ENCODE data around the gene SESN2. TPM values are rescaled to one million over a fixed set of nuclear protein-coding genes. Genes with fewer than 3 reads are reported as not detected.

The SESN2 gene
- total and polyA plus RNA-seq, 4 experiments from 2014 or later, result 3.5 to 7.6 (median 6.1) TPM

DNA sequence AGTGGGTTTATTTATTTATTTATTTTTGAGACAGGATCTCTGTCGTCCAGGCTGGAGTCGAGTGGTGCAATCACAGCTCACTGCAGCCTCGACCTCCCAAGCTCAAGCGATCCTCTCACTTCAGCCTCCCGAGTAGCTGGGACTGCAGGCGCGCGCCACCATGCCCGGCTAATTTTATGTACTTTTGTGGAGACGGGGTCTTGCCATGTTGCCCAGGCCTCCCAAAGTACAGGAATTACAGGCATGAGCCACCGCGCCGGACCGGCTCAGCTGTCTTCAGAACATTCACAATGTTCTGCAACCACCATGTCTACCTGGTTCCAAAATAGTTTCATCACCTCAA lies 26.1 kb upstream of the SESN2 start:
- DNase-seq, result no peak
- H3K4me3 ChIP-seq (ENCODE audit: low read length in 2 of 2), result no peak overlapping the region
- peaks cover 54% of the 10 kb centered on the region for H3K4me1 ChIP-seq (ENCODE audit: insufficient read depth, low read length)
- H3K9me3 Mint-ChIP-seq, result no peaks in the 10 kb centered on the region
- H3K27me3 Mint-ChIP-seq, result no peaks in the 10 kb centered on the region
- no peaks in the 10 kb centered on the region for H3K9me3 ChIP-seq (ENCODE audit: control insufficient read depth in 1 of 2, low read length in 2 of 2)
- peaks cover 10 to 22% of the 10 kb centered on the region in 2 donors for H3K36me3 Mint-ChIP-seq
- ChIA-PET POLR2A (ENCODE audit: partially characterized antibody) (interaction anchor here (1.1 to 8.5 kb wide), 5 partner anchors 13 to 348 kb away, joined by 3 to 197 read pairs (median 28); partner anchors contain the start of genes MED18 and SESN2), CTCF (ENCODE audit: partially characterized antibody) (interaction anchor here (6.6 kb wide), 1 partner anchor 14 kb away, joined by 67 read pairs; no protein-coding TSS in a partner anchor)
- intact Hi-C loops (cut with micrococcal nuclease), result loop anchor here (1.0 kb wide), 1 partner anchor 26 kb away; the partner anchor contains the start of gene SESN2
- H3K4me3 Mint-ChIP-seq, result peak overlapping the region in 7 of 8 donors; percentile 40 to 100 (median 53)
- H3K27ac ChIP-seq (ENCODE audit: low read depth, low read length), result no peak overlapping the region
- peaks cover 11% of the 10 kb centered on the region for H3K36me3 ChIP-seq (ENCODE audit: insufficient read depth, low read length)
- H3K4me1 Mint-ChIP-seq, result peaks cover 12 to 38% (median 20%) of the 10 kb centered on the region in 4 donors
- peak overlapping the region in 4 of 7 donors; percentile 17 to 100 (median 84) for H3K27ac Mint-ChIP-seq
- H3K27me3 ChIP-seq (ENCODE audit: insufficient read depth, low read length), result no peaks in the 10 kb centered on the region

DNA sequence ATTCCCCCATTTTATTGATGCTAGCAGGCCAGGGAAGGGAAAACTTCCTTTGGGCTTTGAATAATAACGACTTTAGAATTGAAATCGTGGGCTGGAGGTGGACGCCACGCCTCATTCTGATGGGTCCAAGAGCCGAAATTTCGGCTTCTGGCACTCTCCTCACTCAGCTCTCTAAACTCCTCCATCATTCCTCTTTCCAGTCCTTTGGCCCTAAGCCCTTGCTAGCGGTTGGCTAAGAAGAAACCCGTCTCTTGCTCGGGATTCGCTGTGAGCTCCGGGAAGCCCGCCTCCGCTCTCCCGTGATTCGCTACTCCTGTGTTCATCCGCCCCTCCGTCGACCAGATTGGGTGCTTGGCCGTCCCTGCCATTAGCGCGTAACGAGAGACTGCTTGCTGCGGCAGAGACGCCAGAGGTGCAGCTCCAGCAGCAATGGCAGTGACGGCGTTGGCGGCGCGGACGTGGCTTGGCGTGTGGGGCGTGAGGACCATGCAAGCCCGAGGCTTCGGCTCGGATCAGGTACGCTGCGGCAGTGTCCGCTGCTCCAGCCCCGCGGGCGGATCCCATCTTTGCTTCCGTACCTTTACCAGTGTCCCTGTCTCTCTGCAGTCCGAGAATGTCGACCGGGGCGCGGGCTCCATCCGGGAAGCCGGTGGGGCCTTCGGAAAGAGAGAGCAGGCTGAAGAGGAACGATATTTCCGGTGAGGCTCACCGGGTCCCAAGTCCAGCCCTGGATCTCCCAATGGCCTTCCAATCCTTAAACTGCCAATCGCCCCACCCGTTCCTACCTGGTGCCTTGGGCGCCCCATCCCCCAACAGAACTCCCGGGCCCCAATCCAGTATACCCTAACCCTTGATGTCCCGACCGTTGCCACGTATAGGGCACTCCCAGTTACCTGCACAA lies 23.3 kb upstream of the SESN2 start, which contains the start of gene ATP5IF1:
Gene ATP5IF1, plus strand, starts transcription at position 370 of the 901 bp plus-strand sequence. Its CDS starts 60 bp downstream, at position 430.
- H3K9me3 Mint-ChIP-seq, result no peaks in the 10 kb centered on the region
- Histone ChIP-seq H3K27me3 (ENCODE audit: insufficient read depth, low read length) (no peaks in the 10 kb centered on the region), H3K4me1 (ENCODE audit: insufficient read depth, low read length) (peaks cover 56% of the 10 kb centered on the region), H3K36me3 (ENCODE audit: insufficient read depth, low read length) (peaks cover 6% of the 10 kb centered on the region), H3K27ac (ENCODE audit: low read depth, low read length) (peak within 1 kb of the TSS; percentile 86), H3K9me3 (ENCODE audit: control insufficient read depth in 1 of 2, low read length in 2 of 2) (no peaks in the 10 kb centered on the region), H3K4me3 (ENCODE audit: low read length in 2 of 2) (peak within 1 kb of the TSS; percentile 82 to 97)
- H3K27ac Mint-ChIP-seq, result peak within 1 kb of the TSS in 1 of 7 donors; percentile 18
- H3K27me3 Mint-ChIP-seq, result no peaks in the 10 kb centered on the region
- peaks cover 8 to 30% (median 13%) of the 10 kb centered on the region in 4 donors for H3K4me1 Mint-ChIP-seq
- H3K4me3 Mint-ChIP-seq, result peak within 1 kb of the TSS in 2 of 8 donors; percentile 35 to 57
- CTCF ChIA-PET (ENCODE audit: partially characterized antibody), result interaction anchor here (0.9 to 6.6 kb wide), 6 partner anchors 7 to 147 kb away, joined by 3 to 67 read pairs (median 4); no protein-coding TSS in a partner anchor
- intact Hi-C loops (cut with micrococcal nuclease), result loop anchor here (1.0 kb wide), 1 partner anchor 10 kb away; no protein-coding TSS in a partner anchor
- peak; percentile 92 to 97 (median 95) for DNase-seq
- H3K36me3 Mint-ChIP-seq, result peaks cover 4 to 13% of the 10 kb centered on the region in 2 donors
- POLR2A ChIA-PET (ENCODE audit: partially characterized antibody), result interaction anchor here (0.5 to 8.5 kb wide), 19 partner anchors 10 to 1482 kb away, joined by 3 to 197 read pairs (median 4); partner anchors contain the start of genes EYA3, MED18, PPP1R8 and RNU11

GRCh38 chr1:28236656-28237322 lies 22.5 kb upstream of the SESN2 start:
- CTCF ChIA-PET (ENCODE audit: partially characterized antibody), result interaction anchor here (6.6 kb wide), 1 partner anchor 11 kb away, joined by 67 read pairs; no protein-coding TSS in a partner anchor
- no peak overlapping the region for H3K27ac Mint-ChIP-seq
- no peaks in the 10 kb centered on the region for H3K27me3 ChIP-seq (ENCODE audit: insufficient read depth, low read length)
- POLR2A ChIA-PET (ENCODE audit: partially characterized antibody), result interaction anchor here (0.6 to 8.5 kb wide), 11 partner anchors 10 to 917 kb away, joined by 3 to 197 read pairs (median 10); partner anchors contain the start of genes EYA3, MED18, SESN2 and WASF2
- intact Hi-C loops (cut with micrococcal nuclease), result loop anchor here (1.0 kb wide), 1 partner anchor 10 kb away; no protein-coding TSS in a partner anchor
- H3K4me3 Mint-ChIP-seq, result no peak overlapping the region
- no peaks in the 10 kb centered on the region for H3K9me3 Mint-ChIP-seq
- H3K36me3 Mint-ChIP-seq, result peaks cover 4 to 13% of the 10 kb centered on the region in 2 donors
- peaks cover 8 to 24% (median 13%) of the 10 kb centered on the region in 4 donors for H3K4me1 Mint-ChIP-seq
- H3K9me3 ChIP-seq (ENCODE audit: control insufficient read depth in 1 of 2, low read length in 2 of 2), result no peaks in the 10 kb centered on the region
- H3K27ac ChIP-seq (ENCODE audit: low read depth, low read length), result peak overlapping the region; percentile 86
- no peaks in the 10 kb centered on the region for H3K27me3 Mint-ChIP-seq
- H3K4me3 ChIP-seq (ENCODE audit: low read length in 2 of 2), result peak overlapping the region; percentile 82 to 97
- peaks cover 6% of the 10 kb centered on the region for H3K36me3 ChIP-seq (ENCODE audit: insufficient read depth, low read length)
- no peak for DNase-seq
- H3K4me1 ChIP-seq (ENCODE audit: insufficient read depth, low read length), result peaks cover 48% of the 10 kb centered on the region

- Mint-ChIP-seq H3K36me3 (peaks cover 0 to 3% of the 10 kb centered on the region in 2 donors), H3K4me1 (peaks cover 10 to 21% (median 13%) of the 10 kb centered on the region in 4 donors), H3K27ac (peak overlapping the region in 1 of 7 donors; percentile 72), H3K9me3 (no peaks in the 10 kb centered on the region), H3K27me3 (no peaks in the 10 kb centered on the region), H3K4me3 (no peak overlapping the region)
- H3K27ac ChIP-seq (ENCODE audit: low read depth, low read length), result no peak overlapping the region
- no peaks in the 10 kb centered on the region for H3K9me3 ChIP-seq (ENCODE audit: control insufficient read depth in 1 of 2, low read length in 2 of 2)
- ChIA-PET POLR2A (ENCODE audit: partially characterized antibody) (interaction anchor here (1.7 to 8.5 kb wide), 3 partner anchors 7 to 342 kb away, joined by 7 to 197 read pairs (median 28); no protein-coding TSS in a partner anchor), CTCF (ENCODE audit: partially characterized antibody) (interaction anchor here (6.6 kb wide), 1 partner anchor 8 kb away, joined by 67 read pairs; no protein-coding TSS in a partner anchor)
- H3K27me3 ChIP-seq (ENCODE audit: insufficient read depth, low read length), result no peaks in the 10 kb centered on the region
- intact Hi-C loops (cut with micrococcal nuclease), result no loop called here
- no peak overlapping the region for H3K4me3 ChIP-seq (ENCODE audit: low read length in 2 of 2)
- no peak for DNase-seq
- H3K4me1 ChIP-seq (ENCODE audit: insufficient read depth, low read length), result peaks cover 51% of the 10 kb centered on the region
- peaks cover 6% of the 10 kb centered on the region for H3K36me3 ChIP-seq (ENCODE audit: insufficient read depth, low read length)
Observed at GRCh38 chr1:28239004-28239403, 20.3 kb upstream of the SESN2 start.

GRCh38 chr1:28240024-28240423 lies 19.3 kb upstream of the SESN2 start:
- H3K9me3 Mint-ChIP-seq, result no peaks in the 10 kb centered on the region
- no peak overlapping the region for H3K4me3 Mint-ChIP-seq
- ChIA-PET POLR2A (ENCODE audit: partially characterized antibody) (no interaction called here), CTCF (ENCODE audit: partially characterized antibody) (no interaction called here)
- no peaks in the 10 kb centered on the region for H3K27me3 Mint-ChIP-seq
- peaks cover 61% of the 10 kb centered on the region for H3K4me1 ChIP-seq (ENCODE audit: insufficient read depth, low read length)
- peaks cover 17 to 27% (median 21%) of the 10 kb centered on the region in 4 donors for H3K4me1 Mint-ChIP-seq
- no peak for DNase-seq
- no peaks in the 10 kb centered on the region for H3K27me3 ChIP-seq (ENCODE audit: insufficient read depth, low read length)
- no peaks in the 10 kb centered on the region for H3K9me3 ChIP-seq (ENCODE audit: control insufficient read depth in 1 of 2, low read length in 2 of 2)
- peaks cover 6% of the 10 kb centered on the region for H3K36me3 ChIP-seq (ENCODE audit: insufficient read depth, low read length)
- intact Hi-C loops (cut with micrococcal nuclease), result no loop called here
- no peak overlapping the region for H3K4me3 ChIP-seq (ENCODE audit: low read length in 2 of 2)
- H3K36me3 Mint-ChIP-seq, result peaks cover 0 to 3% of the 10 kb centered on the region in 2 donors
- H3K27ac ChIP-seq (ENCODE audit: low read depth, low read length), result no peak overlapping the region
- H3K27ac Mint-ChIP-seq, result no peak overlapping the region

DNA sequence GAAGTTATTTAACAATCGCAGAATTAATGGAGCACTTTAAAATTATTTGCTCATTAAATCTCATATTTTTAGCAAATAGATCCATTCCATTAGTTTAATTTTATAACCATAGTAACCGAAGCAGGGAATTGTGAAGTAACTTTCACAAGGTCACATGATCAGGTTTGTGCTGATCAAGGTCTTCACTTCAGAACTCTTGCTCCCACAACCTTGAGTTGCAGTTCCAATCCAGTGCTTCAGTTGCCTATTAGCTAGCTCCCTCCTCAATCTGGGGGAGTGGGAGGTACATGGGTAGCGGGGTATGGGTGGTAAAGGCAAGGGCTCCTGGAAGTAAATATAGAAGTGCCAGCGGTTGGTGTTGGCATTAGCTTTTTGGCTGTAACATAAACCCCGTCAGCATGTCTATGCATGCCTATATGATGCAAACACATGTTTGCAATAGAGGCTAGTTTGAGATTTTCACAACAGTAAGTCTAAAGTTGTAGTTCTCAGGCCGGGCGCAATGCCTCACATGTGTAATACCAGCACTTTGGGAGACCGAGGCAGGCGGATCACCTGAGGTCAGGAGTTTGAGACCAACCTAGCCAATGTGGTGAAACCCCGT lies 17.6 kb upstream of the SESN2 start:
- Mint-ChIP-seq H3K36me3 (peaks cover 0 to 6% of the 10 kb centered on the region in 2 donors), H3K4me3 (no peak overlapping the region), H3K27ac (no peak overlapping the region), H3K27me3 (no peaks in the 10 kb centered on the region), H3K4me1 (peaks cover 20 to 39% (median 26%) of the 10 kb centered on the region in 4 donors), H3K9me3 (no peaks in the 10 kb centered on the region)
- Histone ChIP-seq H3K27ac (ENCODE audit: low read depth, low read length) (no peak overlapping the region), H3K27me3 (ENCODE audit: insufficient read depth, low read length) (no peaks in the 10 kb centered on the region), H3K4me1 (ENCODE audit: insufficient read depth, low read length) (peaks cover 63% of the 10 kb centered on the region), H3K4me3 (ENCODE audit: low read length in 2 of 2) (no peak overlapping the region), H3K9me3 (ENCODE audit: control insufficient read depth in 1 of 2, low read length in 2 of 2) (no peaks in the 10 kb centered on the region), H3K36me3 (ENCODE audit: insufficient read depth, low read length) (peaks cover 6% of the 10 kb centered on the region)
- CTCF ChIA-PET (ENCODE audit: partially characterized antibody), result no interaction called here
- DNase-seq, result no peak
- POLR2A ChIA-PET (ENCODE audit: partially characterized antibody), result interaction anchor here (8.9 kb wide), 1 partner anchor 18 kb away, joined by 179 read pairs; the partner anchor contains the start of gene SESN2
- intact Hi-C loops (cut with micrococcal nuclease), result no loop called here
